ENCODE measurements around the gene ZNF610. TPM values are rescaled to one million over a fixed set of nuclear protein-coding genes. Genes with fewer than 3 reads are reported as not detected.

The ZNF610 gene
- total RNA-seq, 1 experiment from 2014 or later = 4.4 TPM

DNA sequence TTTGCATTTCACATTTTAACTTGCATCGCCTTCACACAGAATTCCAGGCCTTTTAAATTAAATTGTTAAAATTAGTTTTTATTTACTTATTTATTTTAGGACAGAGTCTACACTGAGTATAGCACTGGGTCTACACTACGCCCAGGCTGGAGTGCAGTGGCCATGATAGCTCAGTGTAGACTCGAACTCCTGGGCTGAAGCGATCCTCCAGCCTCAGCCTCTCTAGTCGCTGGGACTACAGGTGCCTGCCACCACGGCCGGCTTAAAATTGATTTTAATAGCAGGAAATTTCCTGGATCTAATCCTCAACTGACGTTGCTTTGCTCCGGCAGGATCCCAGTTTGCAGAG lies 301 bp upstream of the ZNF610 start:
- peak overlapping the region; percentile 92 for H3K4me3 Mint-ChIP-seq
- ATAC-seq = peak; percentile 20
- CTCF ChIA-PET = interaction anchor here (0.8 to 1.7 kb wide), 3 partner anchors 8 to 206 kb away, joined by 3 to 6 read pairs (median 3); no protein-coding TSS in a partner anchor

DNA sequence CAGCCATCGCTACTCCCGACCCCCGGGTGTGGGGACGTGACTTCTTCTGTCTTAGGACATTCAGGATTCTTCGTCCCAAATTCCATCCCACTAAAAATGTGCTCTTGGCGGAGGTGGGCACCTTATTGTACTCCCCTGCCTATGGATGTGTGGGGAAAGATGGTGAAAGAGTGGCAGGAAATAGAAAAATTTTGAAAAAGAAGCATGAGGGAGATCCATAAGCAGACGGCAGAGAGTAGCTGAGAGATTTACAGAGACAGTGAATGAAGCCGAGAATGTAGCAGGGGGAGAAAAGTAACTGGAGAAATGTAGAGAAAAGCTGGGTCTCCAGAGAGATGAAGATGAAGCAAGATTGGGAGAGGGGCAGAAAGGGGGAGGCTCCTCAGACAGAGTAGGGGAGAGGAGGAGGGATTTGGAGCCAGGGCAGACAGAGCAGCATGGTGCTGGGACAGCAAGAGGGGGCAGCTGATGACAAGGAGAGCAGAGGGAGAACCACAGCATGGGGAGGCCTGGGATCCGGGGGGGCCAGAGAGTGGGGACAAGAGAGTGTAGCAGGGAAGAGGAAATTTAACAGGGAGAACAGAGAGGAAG lies 843 bp downstream of the ZNF610 start:
- ChIA-PET CTCF (interaction anchor here (0.5 to 1.0 kb wide), 2 partner anchors 15 to 151 kb away, joined by 3 to 6 read pairs; no protein-coding TSS in a partner anchor), POLR2A (no interaction called here)
- Mint-ChIP-seq H3K36me3 (peaks cover 17% of the 10 kb centered on the region), H3K9me3 (peaks cover 20% of the 10 kb centered on the region), H3K27me3 (ENCODE audit: low read depth) (peaks cover 12% of the 10 kb centered on the region), H3K4me3 (peak overlapping the region; percentile 92), H3K27ac (peak overlapping the region; percentile 54), H3K4me1 (peaks cover 9% of the 10 kb centered on the region)
- ATAC-seq = peak; percentile 41
- no peak for DNase-seq (ENCODE audit: low spot score)
- no peak for TF ChIP-seq ZNF423 (CRISPR knock-in tag; IDR thresholded peaks at IDR 0.05)
- TF ChIP-seq, protein P1, sequence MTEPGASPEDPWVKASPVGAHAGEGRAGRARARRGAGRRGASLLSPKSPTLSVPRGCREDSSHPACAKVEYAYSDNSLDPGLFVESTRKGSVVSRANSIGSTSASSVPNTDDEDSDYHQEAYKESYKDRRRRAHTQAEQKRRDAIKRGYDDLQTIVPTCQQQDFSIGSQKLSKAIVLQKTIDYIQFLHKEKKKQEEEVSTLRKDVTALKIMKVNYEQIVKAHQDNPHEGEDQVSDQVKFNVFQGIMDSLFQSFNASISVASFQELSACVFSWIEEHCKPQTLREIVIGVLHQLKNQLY (CRISPR knock-in tag; IDR thresholded peaks at IDR 0.05) = no peak
- TF ChIP-seq, protein P2, sequence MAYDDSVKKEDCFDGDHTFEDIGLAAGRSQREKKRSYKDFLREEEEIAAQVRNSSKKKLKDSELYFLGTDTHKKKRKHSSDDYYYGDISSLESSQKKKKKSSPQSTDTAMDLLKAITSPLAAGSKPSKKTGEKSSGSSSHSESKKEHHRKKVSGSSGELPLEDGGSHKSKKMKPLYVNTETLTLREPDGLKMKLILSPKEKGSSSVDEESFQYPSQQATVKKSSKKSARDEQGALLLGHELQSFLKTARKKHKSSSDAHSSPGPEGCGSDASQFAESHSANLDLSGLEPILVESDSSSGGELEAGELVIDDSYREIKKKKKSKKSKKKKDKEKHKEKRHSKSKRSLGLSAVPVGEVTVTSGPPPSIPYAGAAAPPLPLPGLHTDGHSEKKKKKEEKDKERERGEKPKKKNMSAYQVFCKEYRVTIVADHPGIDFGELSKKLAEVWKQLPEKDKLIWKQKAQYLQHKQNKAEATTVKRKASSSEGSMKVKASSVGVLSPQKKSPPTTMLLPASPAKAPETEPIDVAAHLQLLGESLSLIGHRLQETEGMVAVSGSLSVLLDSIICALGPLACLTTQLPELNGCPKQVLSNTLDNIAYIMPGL (CRISPR knock-in tag; IDR thresholded peaks at IDR 0.05) = no peak
- no peak for TF ChIP-seq GABPB1 (CRISPR knock-in tag; IDR thresholded peaks at IDR 0.05)
- no peak for TF ChIP-seq CREB1 (CRISPR knock-in tag; IDR thresholded peaks at IDR 0.05)
- no peak for TF ChIP-seq MYBL2 (CRISPR knock-in tag; IDR thresholded peaks at IDR 0.05)
- TF ChIP-seq ELF4 (CRISPR knock-in tag; IDR thresholded peaks at IDR 0.05; ENCODE audit: low read depth) = no peak
- TF ChIP-seq, protein P3, sequence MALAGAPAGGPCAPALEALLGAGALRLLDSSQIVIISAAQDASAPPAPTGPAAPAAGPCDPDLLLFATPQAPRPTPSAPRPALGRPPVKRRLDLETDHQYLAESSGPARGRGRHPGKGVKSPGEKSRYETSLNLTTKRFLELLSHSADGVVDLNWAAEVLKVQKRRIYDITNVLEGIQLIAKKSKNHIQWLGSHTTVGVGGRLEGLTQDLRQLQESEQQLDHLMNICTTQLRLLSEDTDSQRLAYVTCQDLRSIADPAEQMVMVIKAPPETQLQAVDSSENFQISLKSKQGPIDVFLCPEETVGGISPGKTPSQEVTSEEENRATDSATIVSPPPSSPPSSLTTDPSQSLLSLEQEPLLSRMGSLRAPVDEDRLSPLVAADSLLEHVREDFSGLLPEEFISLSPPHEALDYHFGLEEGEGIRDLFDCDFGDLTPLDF (CRISPR knock-in tag; IDR thresholded peaks at IDR 0.05) = no peak
- no peak for TF ChIP-seq TEAD1 (CRISPR knock-in tag; IDR thresholded peaks at IDR 0.05)
- TF ChIP-seq SMAD3 (CRISPR knock-in tag; IDR thresholded peaks at IDR 0.05; ENCODE audit: borderline replicate concordance) = no peak
- TF ChIP-seq, protein P4, sequence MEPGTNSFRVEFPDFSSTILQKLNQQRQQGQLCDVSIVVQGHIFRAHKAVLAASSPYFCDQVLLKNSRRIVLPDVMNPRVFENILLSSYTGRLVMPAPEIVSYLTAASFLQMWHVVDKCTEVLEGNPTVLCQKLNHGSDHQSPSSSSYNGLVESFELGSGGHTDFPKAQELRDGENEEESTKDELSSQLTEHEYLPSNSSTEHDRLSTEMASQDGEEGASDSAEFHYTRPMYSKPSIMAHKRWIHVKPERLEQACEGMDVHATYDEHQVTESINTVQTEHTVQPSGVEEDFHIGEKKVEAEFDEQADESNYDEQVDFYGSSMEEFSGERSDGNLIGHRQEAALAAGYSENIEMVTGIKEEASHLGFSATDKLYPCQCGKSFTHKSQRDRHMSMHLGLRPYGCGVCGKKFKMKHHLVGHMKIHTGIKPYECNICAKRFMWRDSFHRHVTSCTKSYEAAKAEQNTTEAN (CRISPR knock-in tag; IDR thresholded peaks at IDR 0.05) = no peak
- TF ChIP-seq TEAD4 (CRISPR knock-in tag; IDR thresholded peaks at IDR 0.05) = no peak
- TF ChIP-seq JAZF1 (CRISPR knock-in tag; IDR thresholded peaks at IDR 0.05) = no peak
- TF ChIP-seq, protein P5, sequence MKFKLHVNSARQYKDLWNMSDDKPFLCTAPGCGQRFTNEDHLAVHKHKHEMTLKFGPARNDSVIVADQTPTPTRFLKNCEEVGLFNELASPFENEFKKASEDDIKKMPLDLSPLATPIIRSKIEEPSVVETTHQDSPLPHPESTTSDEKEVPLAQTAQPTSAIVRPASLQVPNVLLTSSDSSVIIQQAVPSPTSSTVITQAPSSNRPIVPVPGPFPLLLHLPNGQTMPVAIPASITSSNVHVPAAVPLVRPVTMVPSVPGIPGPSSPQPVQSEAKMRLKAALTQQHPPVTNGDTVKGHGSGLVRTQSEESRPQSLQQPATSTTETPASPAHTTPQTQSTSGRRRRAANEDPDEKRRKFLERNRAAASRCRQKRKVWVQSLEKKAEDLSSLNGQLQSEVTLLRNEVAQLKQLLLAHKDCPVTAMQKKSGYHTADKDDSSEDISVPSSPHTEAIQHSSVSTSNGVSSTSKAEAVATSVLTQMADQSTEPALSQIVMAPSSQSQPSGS (CRISPR knock-in tag; IDR thresholded peaks at IDR 0.05; ENCODE audit: borderline replicate concordance, low read depth) = no peak
- TF ChIP-seq ZNF138 (CRISPR knock-in tag; conservative IDR thresholded peaks at IDR 0.05) = no peak
- no peak for TF ChIP-seq ZNF232 (CRISPR knock-in tag; IDR thresholded peaks at IDR 0.05)
- TF ChIP-seq, protein P6, sequence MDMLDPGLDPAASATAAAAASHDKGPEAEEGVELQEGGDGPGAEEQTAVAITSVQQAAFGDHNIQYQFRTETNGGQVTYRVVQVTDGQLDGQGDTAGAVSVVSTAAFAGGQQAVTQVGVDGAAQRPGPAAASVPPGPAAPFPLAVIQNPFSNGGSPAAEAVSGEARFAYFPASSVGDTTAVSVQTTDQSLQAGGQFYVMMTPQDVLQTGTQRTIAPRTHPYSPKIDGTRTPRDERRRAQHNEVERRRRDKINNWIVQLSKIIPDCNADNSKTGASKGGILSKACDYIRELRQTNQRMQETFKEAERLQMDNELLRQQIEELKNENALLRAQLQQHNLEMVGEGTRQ (CRISPR knock-in tag; IDR thresholded peaks at IDR 0.05) = no peak
- TF ChIP-seq NFE2L1 (CRISPR knock-in tag; IDR thresholded peaks at IDR 0.05) = no peak

More for the DNA sequence above, 301 bp upstream of the ZNF610 start:
- peaks cover 14% of the 10 kb centered on the region for H3K27me3 Mint-ChIP-seq (ENCODE audit: low read depth)
- peaks cover 32% of the 10 kb centered on the region for H3K9me3 Mint-ChIP-seq
- no peak for DNase-seq (ENCODE audit: low spot score)
- POLR2A ChIA-PET = no interaction called here
- TF ChIP-seq ZNF416 (CRISPR knock-in tag; IDR thresholded peaks at IDR 0.05) = no peak
- TF ChIP-seq, protein P7, sequence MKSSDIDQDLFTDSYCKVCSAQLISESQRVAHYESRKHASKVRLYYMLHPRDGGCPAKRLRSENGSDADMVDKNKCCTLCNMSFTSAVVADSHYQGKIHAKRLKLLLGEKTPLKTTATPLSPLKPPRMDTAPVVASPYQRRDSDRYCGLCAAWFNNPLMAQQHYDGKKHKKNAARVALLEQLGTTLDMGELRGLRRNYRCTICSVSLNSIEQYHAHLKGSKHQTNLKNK (CRISPR knock-in tag; IDR thresholded peaks at IDR 0.05) = no peak
- TF ChIP-seq, protein P8, sequence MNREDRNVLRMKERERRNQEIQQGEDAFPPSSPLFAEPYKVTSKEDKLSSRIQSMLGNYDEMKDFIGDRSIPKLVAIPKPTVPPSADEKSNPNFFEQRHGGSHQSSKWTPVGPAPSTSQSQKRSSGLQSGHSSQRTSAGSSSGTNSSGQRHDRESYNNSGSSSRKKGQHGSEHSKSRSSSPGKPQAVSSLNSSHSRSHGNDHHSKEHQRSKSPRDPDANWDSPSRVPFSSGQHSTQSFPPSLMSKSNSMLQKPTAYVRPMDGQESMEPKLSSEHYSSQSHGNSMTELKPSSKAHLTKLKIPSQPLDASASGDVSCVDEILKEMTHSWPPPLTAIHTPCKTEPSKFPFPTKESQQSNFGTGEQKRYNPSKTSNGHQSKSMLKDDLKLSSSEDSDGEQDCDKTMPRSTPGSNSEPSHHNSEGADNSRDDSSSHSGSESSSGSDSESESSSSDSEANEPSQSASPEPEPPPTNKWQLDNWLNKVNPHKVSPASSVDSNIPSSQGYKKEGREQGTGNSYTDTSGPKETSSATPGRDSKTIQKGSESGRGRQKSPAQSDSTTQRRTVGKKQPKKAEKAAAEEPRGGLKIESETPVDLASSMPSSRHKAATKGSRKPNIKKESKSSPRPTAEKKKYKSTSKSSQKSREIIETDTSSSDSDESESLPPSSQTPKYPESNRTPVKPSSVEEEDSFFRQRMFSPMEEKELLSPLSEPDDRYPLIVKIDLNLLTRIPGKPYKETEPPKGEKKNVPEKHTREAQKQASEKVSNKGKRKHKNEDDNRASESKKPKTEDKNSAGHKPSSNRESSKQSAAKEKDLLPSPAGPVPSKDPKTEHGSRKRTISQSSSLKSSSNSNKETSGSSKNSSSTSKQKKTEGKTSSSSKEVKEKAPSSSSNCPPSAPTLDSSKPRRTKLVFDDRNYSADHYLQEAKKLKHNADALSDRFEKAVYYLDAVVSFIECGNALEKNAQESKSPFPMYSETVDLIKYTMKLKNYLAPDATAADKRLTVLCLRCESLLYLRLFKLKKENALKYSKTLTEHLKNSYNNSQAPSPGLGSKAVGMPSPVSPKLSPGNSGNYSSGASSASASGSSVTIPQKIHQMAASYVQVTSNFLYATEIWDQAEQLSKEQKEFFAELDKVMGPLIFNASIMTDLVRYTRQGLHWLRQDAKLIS (CRISPR knock-in tag; IDR thresholded peaks at IDR 0.05; ENCODE audit: borderline replicate concordance) = no peak
- TF ChIP-seq GRHL2 (CRISPR knock-in tag; IDR thresholded peaks at IDR 0.05; ENCODE audit: insufficient replicate concordance, severe bottlenecking) = no peak
- TF ChIP-seq CREB1 (CRISPR knock-in tag; IDR thresholded peaks at IDR 0.05) = no peak
- TF ChIP-seq KAT7 (CRISPR knock-in tag; IDR thresholded peaks at IDR 0.05; ENCODE audit: borderline replicate concordance) = no peak
- H3K36me3 Mint-ChIP-seq = peaks cover 27% of the 10 kb centered on the region
- peak overlapping the region; percentile 80 for H3K27ac Mint-ChIP-seq
- H3K4me1 Mint-ChIP-seq = peaks cover 9% of the 10 kb centered on the region

All from WTC11 (cell line).